Neural crest cell (in vitro differentiated cells): ENCODE results near the gene RANBP1. TPM values are rescaled to one million over a fixed set of nuclear protein-coding genes. Genes with fewer than 3 reads are reported as not detected.

Source experiments
- DNase-seq: peaks from one replicate; pipeline ENCODE4 v3.0.0; 2021; ENCODE audit warnings: low read depth, mixed read lengths, low spot score
- H3K27ac Mint-ChIP-seq: one replicate; pipeline ENCODE4 v1.8.0; 2021; ENCODE audit warnings: mild to moderate bottlenecking, mixed read lengths; ENCODE audit not compliant: unreplicated experiment
- H3K27me3 Mint-ChIP-seq: 2 replicates; pipeline ENCODE4 v1.8.0; 2021; ENCODE audit warnings: low read depth, mild to moderate bottlenecking, mixed read lengths
- H3K36me3 Mint-ChIP-seq: 2 replicates; pipeline ENCODE4 v1.8.0; 2021; ENCODE audit warnings: low read depth, mild to moderate bottlenecking, mixed read lengths
- H3K4me1 Mint-ChIP-seq: 2 replicates; pipeline ENCODE4 v1.8.0; 2021; ENCODE audit warnings: mixed read lengths
- H3K4me3 Mint-ChIP-seq: one replicate; pipeline ENCODE4 v1.8.0; 2021; ENCODE audit warnings: mild to moderate bottlenecking, mixed read lengths
- H3K9me3 Mint-ChIP-seq: 2 replicates; pipeline ENCODE4 v1.8.0; 2021; ENCODE audit warnings: mixed read lengths
- total RNA-seq: library from RNA; stranded (reverse); gene quantifications from 2 replicates; pipeline ENCODE4 v1.2.1, GENCODE V29; 2021
- TF ChIP-seq, protein P1 (sequence below): fragments of 200-600 bp; sonication (generic); conservative IDR thresholded peaks from 2 replicates; pipeline ENCODE4 v1.5.0; 2021; ENCODE audit warnings: antibody characterized with exemption, mild to moderate bottlenecking

RANBP1 gene
- total RNA-seq, 1 donor from 2014 or later = 469 TPM

DNA sequence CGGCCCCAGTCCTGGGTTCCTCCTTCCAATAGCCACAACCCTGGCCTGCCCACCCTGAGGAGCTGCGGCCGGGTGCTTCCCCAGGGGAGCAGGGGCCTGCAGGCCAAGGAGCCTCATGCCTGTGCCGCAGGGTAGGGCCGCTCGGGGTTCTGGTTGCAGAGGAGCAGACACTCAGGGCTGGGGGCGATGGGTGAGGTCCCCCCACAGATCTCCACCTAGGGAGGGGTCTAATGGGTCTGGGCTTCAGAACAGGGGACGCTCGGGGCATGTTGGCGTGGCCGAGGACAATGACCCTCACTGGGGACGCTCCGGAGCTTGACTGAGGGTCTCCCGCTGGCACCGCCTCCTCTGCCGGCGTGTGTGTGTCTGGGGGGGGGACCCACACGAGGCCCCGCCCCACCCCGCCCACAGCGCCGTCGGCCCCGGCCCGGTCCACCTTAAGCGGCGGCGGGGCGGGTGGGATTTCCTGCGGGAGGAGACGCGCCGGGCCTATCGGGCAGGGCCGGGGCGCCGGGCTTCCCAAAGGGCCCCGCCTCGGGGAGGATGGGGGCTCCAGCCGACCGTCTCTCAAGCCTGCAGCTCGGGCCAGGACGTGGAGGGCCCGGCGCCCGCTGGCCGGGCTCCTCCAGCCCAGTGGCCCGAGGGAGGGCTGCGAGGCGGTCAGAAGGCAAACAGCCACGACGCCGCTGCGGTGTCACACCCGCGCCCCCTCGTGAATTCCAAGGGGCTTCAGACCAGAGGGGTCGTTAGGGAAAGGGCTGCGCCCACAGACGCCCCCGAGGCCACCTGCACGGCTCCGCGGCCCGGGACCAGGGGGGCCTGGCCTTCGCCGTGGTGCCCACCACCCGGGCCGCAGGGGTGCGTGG lies 15.1 kb downstream of the RANBP1 start:
- Mint-ChIP-seq H3K27ac (no peak overlapping the region), H3K4me3 (peak overlapping the region; percentile 81), H3K4me1 (peaks cover 7% of the 10 kb centered on the region), H3K9me3 (no peaks in the 10 kb centered on the region), H3K27me3 (peaks cover 5% of the 10 kb centered on the region), H3K36me3 (peaks cover 7% of the 10 kb centered on the region)
- DNase-seq = peak; percentile 63
- TF ChIP-seq, protein P1, sequence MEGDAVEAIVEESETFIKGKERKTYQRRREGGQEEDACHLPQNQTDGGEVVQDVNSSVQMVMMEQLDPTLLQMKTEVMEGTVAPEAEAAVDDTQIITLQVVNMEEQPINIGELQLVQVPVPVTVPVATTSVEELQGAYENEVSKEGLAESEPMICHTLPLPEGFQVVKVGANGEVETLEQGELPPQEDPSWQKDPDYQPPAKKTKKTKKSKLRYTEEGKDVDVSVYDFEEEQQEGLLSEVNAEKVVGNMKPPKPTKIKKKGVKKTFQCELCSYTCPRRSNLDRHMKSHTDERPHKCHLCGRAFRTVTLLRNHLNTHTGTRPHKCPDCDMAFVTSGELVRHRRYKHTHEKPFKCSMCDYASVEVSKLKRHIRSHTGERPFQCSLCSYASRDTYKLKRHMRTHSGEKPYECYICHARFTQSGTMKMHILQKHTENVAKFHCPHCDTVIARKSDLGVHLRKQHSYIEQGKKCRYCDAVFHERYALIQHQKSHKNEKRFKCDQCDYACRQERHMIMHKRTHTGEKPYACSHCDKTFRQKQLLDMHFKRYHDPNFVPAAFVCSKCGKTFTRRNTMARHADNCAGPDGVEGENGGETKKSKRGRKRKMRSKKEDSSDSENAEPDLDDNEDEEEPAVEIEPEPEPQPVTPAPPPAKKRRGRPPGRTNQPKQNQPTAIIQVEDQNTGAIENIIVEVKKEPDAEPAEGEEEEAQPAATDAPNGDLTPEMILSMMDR = no peak

DNA sequence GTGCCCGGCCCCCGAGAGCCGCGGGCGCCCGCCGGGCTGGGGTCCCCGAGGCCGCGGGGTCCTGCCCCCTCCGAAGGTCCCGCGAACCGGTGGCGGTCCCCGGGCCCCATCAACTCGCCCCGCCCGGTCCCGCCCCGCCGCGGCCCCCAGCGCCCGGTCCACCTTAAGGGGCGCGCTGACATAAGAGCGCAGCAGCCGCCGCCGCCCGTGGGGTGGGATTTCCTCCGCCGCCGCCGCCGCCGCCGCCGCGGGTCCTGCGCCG lies 15.6 kb downstream of the RANBP1 start, which contains the start of gene ZDHHC8:
TSS of gene ZDHHC8 (plus strand) at position 208 of the 262 bp plus-strand sequence. CDS start 144 bp downstream, outside the sequence.
- H3K27ac Mint-ChIP-seq = no peak within 1 kb of the TSS
- H3K4me1 Mint-ChIP-seq = peaks cover 10% of the 10 kb centered on the region
- peaks cover 5% of the 10 kb centered on the region for H3K27me3 Mint-ChIP-seq
- H3K4me3 Mint-ChIP-seq = peak within 1 kb of the TSS; percentile 86
- DNase-seq = no peak
- no peaks in the 10 kb centered on the region for H3K9me3 Mint-ChIP-seq
- TF ChIP-seq, protein P1 = no peak
- peaks cover 5% of the 10 kb centered on the region for H3K36me3 Mint-ChIP-seq

DNA sequence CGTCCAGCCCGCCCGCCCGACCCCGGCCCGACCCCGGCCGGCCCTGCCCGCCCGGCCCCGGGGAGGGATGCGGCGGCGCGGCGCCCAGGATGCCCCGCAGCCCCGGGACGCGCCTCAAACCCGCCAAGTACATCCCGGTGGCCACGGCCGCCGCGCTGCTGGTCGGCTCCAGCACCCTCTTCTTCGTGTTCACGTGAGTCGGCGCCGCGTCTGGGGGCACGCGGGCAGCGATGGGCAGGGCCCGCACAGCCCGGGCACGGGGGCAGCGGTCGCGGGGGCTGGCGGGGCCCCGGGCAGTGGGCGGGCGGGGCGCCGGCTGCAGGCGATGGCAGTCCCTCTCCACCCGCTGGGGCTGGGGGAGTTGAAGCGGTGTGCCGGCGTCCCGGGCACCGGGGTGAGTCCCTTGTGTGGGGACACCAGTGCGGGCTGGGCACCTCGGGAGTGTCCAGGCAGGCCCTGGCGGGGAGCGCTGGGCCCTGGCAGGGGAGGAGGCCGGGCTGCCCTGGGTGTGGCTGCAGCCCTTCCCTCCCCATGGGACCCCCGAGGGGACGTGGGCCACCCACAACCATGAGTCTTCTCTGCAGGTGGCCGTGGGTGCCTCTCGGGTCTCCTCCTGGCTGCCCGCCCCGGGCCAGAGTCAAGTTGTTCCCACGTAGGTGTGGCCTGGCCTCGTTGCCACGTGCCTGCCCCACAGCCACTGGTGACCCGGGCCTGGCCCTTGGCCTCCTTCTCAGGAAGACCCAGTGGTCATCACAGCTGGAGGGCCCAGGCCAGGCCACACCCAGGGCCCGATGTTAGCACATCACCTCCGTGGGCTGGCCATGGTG lies 16.2 kb downstream of the RANBP1 start:
- peak overlapping the region; percentile 86 for H3K4me3 Mint-ChIP-seq
- H3K36me3 Mint-ChIP-seq = peaks cover 5% of the 10 kb centered on the region
- TF ChIP-seq, protein P1 = no peak
- no peaks in the 10 kb centered on the region for H3K9me3 Mint-ChIP-seq
- H3K4me1 Mint-ChIP-seq = peaks cover 10% of the 10 kb centered on the region
- H3K27ac Mint-ChIP-seq = no peak overlapping the region
- H3K27me3 Mint-ChIP-seq = peaks cover 5% of the 10 kb centered on the region
- no peak for DNase-seq

DNA sequence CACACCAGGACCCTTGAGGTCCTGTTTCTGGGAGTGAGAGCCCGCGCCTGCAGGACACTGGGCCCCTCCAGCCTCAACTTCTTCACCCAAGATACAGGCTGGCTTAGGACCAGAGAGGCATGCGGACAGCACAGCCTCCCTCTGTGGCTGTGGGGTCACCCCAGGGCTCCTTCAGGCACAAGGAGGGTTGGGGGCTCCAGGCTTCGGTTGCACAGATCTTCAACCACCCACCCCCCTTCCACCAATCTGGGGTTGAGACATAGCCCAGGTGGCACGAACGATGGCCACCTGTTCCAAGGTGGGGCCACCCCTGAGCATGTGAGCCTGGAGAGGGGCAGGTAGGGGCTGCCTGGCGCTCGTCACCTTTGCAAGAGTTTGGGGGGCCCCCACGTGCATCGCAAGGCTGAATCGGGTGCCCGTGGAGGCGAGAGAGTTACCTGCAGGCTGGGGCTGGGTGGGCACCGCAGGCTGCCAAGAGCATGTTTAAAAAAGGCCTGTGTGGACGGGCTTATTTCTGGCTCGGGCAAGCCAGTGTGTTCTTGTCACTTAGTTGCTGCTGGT lies 16.9 kb downstream of the RANBP1 start:
- Mint-ChIP-seq H3K4me3 (peak overlapping the region; percentile 86), H3K36me3 (peaks cover 2% of the 10 kb centered on the region), H3K4me1 (peaks cover 10% of the 10 kb centered on the region), H3K27me3 (peaks cover 5% of the 10 kb centered on the region), H3K9me3 (no peaks in the 10 kb centered on the region), H3K27ac (no peak overlapping the region)
- DNase-seq = no peak
- TF ChIP-seq, protein P1 = no peak

DNA sequence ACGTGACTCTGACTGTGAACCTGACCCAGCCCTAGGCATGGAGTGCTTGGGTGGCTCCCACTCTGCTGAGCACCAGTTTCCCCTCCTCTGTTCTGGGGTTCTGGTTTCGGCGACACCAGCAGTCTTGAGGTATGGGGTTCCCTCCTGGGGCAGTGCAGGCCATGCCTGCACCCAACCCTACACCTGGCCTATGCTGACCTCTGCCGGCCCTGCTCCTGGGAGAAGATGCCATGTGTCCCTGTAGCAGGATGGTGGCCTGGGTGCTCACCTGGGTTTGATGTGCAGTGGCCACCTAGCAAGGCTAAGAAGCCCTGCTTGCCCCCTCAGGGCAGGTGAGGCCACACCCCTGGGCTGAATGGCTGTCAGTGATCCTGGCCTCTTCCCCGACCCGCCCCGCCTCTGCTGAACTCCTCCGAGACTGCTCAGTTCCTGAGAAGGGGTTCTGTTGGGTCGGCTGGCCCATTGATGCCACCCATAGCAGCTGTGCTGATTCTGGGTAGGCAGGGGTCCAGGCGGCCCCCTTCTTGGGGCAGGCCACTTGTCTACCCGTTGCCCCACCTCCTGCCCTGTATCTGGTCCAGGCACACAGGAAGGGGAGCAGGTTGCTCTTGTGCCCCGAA lies 18.1 kb downstream of the RANBP1 start:
- no peak for DNase-seq
- H3K4me3 Mint-ChIP-seq = peak overlapping the region; percentile 86
- TF ChIP-seq, protein P1 = no peak
- peaks cover 10% of the 10 kb centered on the region for H3K4me1 Mint-ChIP-seq
- H3K27me3 Mint-ChIP-seq = peaks cover 4% of the 10 kb centered on the region
- no peak overlapping the region for H3K27ac Mint-ChIP-seq
- no peaks in the 10 kb centered on the region for H3K36me3 Mint-ChIP-seq
- H3K9me3 Mint-ChIP-seq = no peaks in the 10 kb centered on the region
